ENCODE data around the gene TMEM145.

GRCh38 chr19:42287827-42288107 is 25.3 kb upstream of the TMEM145 start:
- TF ChIP-seq FOXJ3 (CRISPR knock-in tag; IDR thresholded peaks at IDR 0.05) (no peak), EP300 (IDR thresholded peaks at IDR 0.05; ENCODE audit: low read length) (no peak), NR2F6 (CRISPR knock-in tag; IDR thresholded peaks at IDR 0.05) (no peak), CHD2 (IDR thresholded peaks at IDR 0.05; ENCODE audit: low read depth, low read length) (no peak)

Data from K562 (cell line).